H1 (cell line): ENCODE data around the gene XIRP1. TPM values are rescaled to one million over a fixed set of nuclear protein-coding genes. Genes with fewer than 3 reads are reported as not detected.

Experiments
- CTCF ChIA-PET: fragments of 300-600 bp; sonication (Branson Sonifier 250); formaldehyde crosslinking; loops from one replicate; lab custom pipeline; 2021; ENCODE audit not compliant: partially characterized antibody; lab: Charles Lee
- POLR2A ChIA-PET: fragments of 300-600 bp; sonication (Branson Sonifier 250); formaldehyde crosslinking; loops from one replicate; lab custom pipeline; 2021; ENCODE audit warnings: inconsistent platforms; ENCODE audit not compliant: partially characterized antibody; lab: Charles Lee
- DNase-seq, 2 experiments: peaks; one replicate each; pipeline versions ENCODE4 v3.0.0 to v3.0.0-alpha.2; 2010 to 2022; ENCODE audit warnings: low spot score in 2 of 2, low read depth in 1 of 2, mixed read lengths in 1 of 2
- FAIRE-seq: peaks from 2 replicates; lab custom pipeline; 2011; peaks lifted over from hg19 to GRCh38; lab: Jason Lieb, UNC
- H2AFZ ChIP-seq: 2 replicates; pipeline ENCODE4 v1.8.1; 2012; ENCODE audit warnings: low read length, inconsistent platforms
- H2AK5ac ChIP-seq: 2 replicates; pipeline ENCODE4 v1.6.1; 2013; ENCODE audit warnings: low read depth, low read length
- H2BK120ac ChIP-seq: replicated peaks from 2 replicates; pipeline ENCODE3; 2013; ENCODE audit warnings: low read depth, low read length, inconsistent platforms
- H2BK12ac ChIP-seq: 2 replicates; pipeline ENCODE4 v1.6.1; 2013; ENCODE audit warnings: low read depth, low read length
- H2BK15ac ChIP-seq: 2 replicates; pipeline ENCODE4 v1.6.1; 2013; ENCODE audit warnings: low read length
- H2BK20ac ChIP-seq: 2 replicates; pipeline ENCODE4 v1.6.1; 2013; ENCODE audit warnings: low read length
- H2BK5ac ChIP-seq: 2 replicates; pipeline ENCODE4 v1.6.1; 2013; ENCODE audit warnings: low read depth, low read length
- H3K14ac ChIP-seq: 2 replicates; pipeline ENCODE4 v1.6.1; 2013; ENCODE audit warnings: inconsistent platforms; ENCODE audit not compliant: insufficient read length
- H3K18ac ChIP-seq: 2 replicates; pipeline ENCODE4 v1.6.1; 2013; ENCODE audit warnings: low read length; ENCODE audit errors: extremely low read depth
- H3K23ac ChIP-seq: 2 replicates; pipeline ENCODE4 v1.6.1; 2013; ENCODE audit warnings: inconsistent platforms; ENCODE audit not compliant: insufficient read length
- H3K23me2 ChIP-seq: 2 replicates; pipeline ENCODE4 v1.6.1; 2013; ENCODE audit warnings: low read depth, low read length
- H3K27ac ChIP-seq: 2 replicates; pipeline ENCODE4 v1.6.1; 2011; ENCODE audit warnings: low read depth, low read length, inconsistent platforms
- H3K27me3 ChIP-seq, 4 experiments: replicated peaks in 1 of 4; 1 replicate in 1 of 4; 2 replicates in 3 of 4; pipeline versions ENCODE4 v1.6.1 to v1.8.1; 2011 to 2013; ENCODE audit warnings: low read length in 3 of 4, mild to moderate bottlenecking in 3 of 4, inconsistent platforms in 2 of 4, mixed read lengths in 2 of 4, moderate library complexity in 1 of 4; ENCODE audit not compliant: control insufficient read depth in 3 of 4, insufficient read depth in 3 of 4; ENCODE audit errors: extremely low read depth in 1 of 4
- H3K36me3 ChIP-seq, 4 experiments: 2 replicates each; pipeline versions ENCODE4 v1.6.1 to v1.8.1; 2011 to 2013; ENCODE audit warnings: mild to moderate bottlenecking in 4 of 4, low read length in 3 of 4, moderate library complexity in 2 of 4, control low read depth in 1 of 4, inconsistent platforms in 1 of 4; ENCODE audit not compliant: insufficient read depth in 4 of 4, control insufficient read depth in 2 of 4
- H3K4ac ChIP-seq: replicated peaks from 2 replicates; pipeline ENCODE3; 2013; ENCODE audit warnings: low read length, low read depth, mixed read lengths, inconsistent platforms; ENCODE audit not compliant: insufficient read length
- H3K4me1 ChIP-seq, 4 experiments: replicated peaks in 1 of 4; 1 replicate in 1 of 4; 2 replicates in 3 of 4; pipeline versions ENCODE4 v1.6.1 to v1.8.1; 2011 to 2013; ENCODE audit warnings: low read length in 3 of 4, inconsistent platforms in 2 of 4, mixed read lengths in 1 of 4; ENCODE audit not compliant: insufficient read depth in 4 of 4, control insufficient read depth in 3 of 4
- H3K4me2 ChIP-seq, 2 experiments: 2 replicates each; pipeline versions ENCODE4 v1.6.1 to v1.8.1; 2011 to 2013; ENCODE audit warnings: low read depth in 2 of 2, low read length in 2 of 2, control low read depth in 1 of 2, inconsistent platforms in 1 of 2, mild to moderate bottlenecking in 1 of 2; ENCODE audit not compliant: insufficient read depth in 1 of 2
- H3K4me3 ChIP-seq, 4 experiments: fragments of 200-600, 300-600 bp in 1 of 4; sonication (generic), shearing (Covaris generic), sonication (Bioruptor Twin) in 1 of 4; 2 replicates each; pipeline versions ENCODE4 v1.5.1 to v1.8.1; 2011 to 2016; ENCODE audit warnings: low read length in 4 of 4, low read depth in 3 of 4, control low read depth in 2 of 4, inconsistent platforms in 2 of 4, mild to moderate bottlenecking in 2 of 4, mixed read lengths in 1 of 4, moderate library complexity in 1 of 4; ENCODE audit not compliant: insufficient read depth in 2 of 4; ENCODE audit errors: extremely low read depth in 1 of 4
- H3K56ac ChIP-seq: replicated peaks from 2 replicates; pipeline ENCODE3; 2013; ENCODE audit warnings: low read depth, mild to moderate bottlenecking, mixed read lengths, low read length, inconsistent platforms; ENCODE audit not compliant: insufficient read length
- H3K79me1 ChIP-seq: 2 replicates; pipeline ENCODE4 v1.6.1; 2013; ENCODE audit warnings: low read depth, low read length, control low read depth
- H3K79me2 ChIP-seq, 2 experiments: 2 replicates each; pipeline versions ENCODE4 v1.6.1 to v1.8.1; 2012 to 2013; ENCODE audit warnings: low read length in 2 of 2, mild to moderate bottlenecking in 2 of 2, inconsistent platforms in 1 of 2; ENCODE audit not compliant: insufficient read depth in 2 of 2, control insufficient read depth in 1 of 2
- H3K9ac ChIP-seq, 4 experiments: replicated peaks in 1 of 4; 1 replicate in 1 of 4; 2 replicates in 3 of 4; pipeline versions ENCODE4 v1.6.1 to v1.8.1; 2011 to 2013; ENCODE audit warnings: low read depth in 3 of 4, low read length in 3 of 4, control low read depth in 2 of 4, mild to moderate bottlenecking in 2 of 4, moderate library complexity in 2 of 4, inconsistent platforms in 1 of 4; ENCODE audit errors: extremely low read depth in 1 of 4
- H3K9me3 ChIP-seq, 2 experiments: 2 replicates each; pipeline versions ENCODE4 v1.6.1 to v1.8.1; 2012 to 2013; ENCODE audit warnings: mild to moderate bottlenecking in 2 of 2, moderate library complexity in 2 of 2, control low read depth in 1 of 2, inconsistent platforms in 1 of 2, low read depth in 1 of 2, low read length in 1 of 2, mixed read lengths in 1 of 2; ENCODE audit not compliant: insufficient read depth in 2 of 2
- H4K20me1 ChIP-seq, 2 experiments: replicated peaks in 1 of 2; 2 replicates each; pipeline versions ENCODE3 to v1.8.1; 2011 to 2013; ENCODE audit warnings: inconsistent platforms in 2 of 2, low read length in 2 of 2, mild to moderate bottlenecking in 1 of 2; ENCODE audit not compliant: insufficient read depth in 2 of 2, control insufficient read depth in 1 of 2
- H4K5ac ChIP-seq: 2 replicates; pipeline ENCODE4 v1.6.1; 2013; ENCODE audit warnings: low read length, low read depth, mixed read lengths, inconsistent platforms; ENCODE audit not compliant: insufficient read length
- H4K8ac ChIP-seq: 2 replicates; pipeline ENCODE4 v1.8.0; 2013; ENCODE audit warnings: mild to moderate bottlenecking, moderate library complexity, low read length, inconsistent platforms; ENCODE audit not compliant: insufficient read depth; ENCODE audit errors: extremely low read depth
- H4K91ac ChIP-seq: replicated peaks from 2 replicates; pipeline ENCODE3; 2013; ENCODE audit warnings: low read length, mixed read lengths, inconsistent platforms; ENCODE audit not compliant: insufficient read length
- EZH2 ChIP-seq: fragments of 200-600 bp; sonication (generic); IDR thresholded peaks from 2 replicates; pipeline ENCODE4 v1.7.1; 2012; ENCODE audit warnings: low read depth, mild to moderate bottlenecking, moderate library complexity, low read length, inconsistent platforms; ENCODE audit not compliant: severe bottlenecking
- MAX ChIP-seq: IDR thresholded peaks from 2 replicates; pipeline ENCODE4 v1.6.1; 2012; ENCODE audit warnings: inconsistent platforms
- TEAD4 ChIP-seq: IDR thresholded peaks from 2 replicates; pipeline ENCODE4 v1.6.1; 2012; ENCODE audit warnings: low read depth, low read length, inconsistent platforms, mixed read lengths
- WGBS, 2 experiments: shearing (Covaris generic) in 1 of 2; methylation state at CpG; one replicate each; pipeline versions ENCODE4 v1.1.6 to v1.1.7; 2013 to 2015; ENCODE audit warnings: low lambda C conversion rate in 2 of 2, mixed read lengths in 2 of 2, inconsistent platforms in 1 of 2, low coverage in 1 of 2, missing lambda C conversion rate in 1 of 2; ENCODE audit not compliant: insufficient replicate concordance in 2 of 2, insufficient coverage in 1 of 2, insufficient read length in 1 of 2; ENCODE audit errors: extremely low coverage in 1 of 2, missing lambda C conversion rate in 1 of 2; 5-methylcytosine and 5-hydroxymethylcytosine counted together
- polyA plus RNA-seq, 7 experiments: library from polyadenylated mRNA; depleted of rRNA in 3 of 7; stranded (reverse) in 5 of 7; unstranded in 2 of 7; fragments of >200 nt in 5 of 7; fragments of 200-250 nt in 2 of 7; gene quantifications; 1 replicate in 5 of 7; 2 replicates in 1 of 7; 4 replicates in 1 of 7; pipeline versions ENCODE4 v1.2.1 to v1.2.3, GENCODE V29; 2011 to 2013; ENCODE audit warnings: missing spikeins in 2 of 7, mixed read lengths in 2 of 7
- total RNA-seq: library from RNA; stranded (reverse); fragmentation: NEBNext Ultra II Directional; extraction: Animal tissue kit (Norgen Biotek cat#: 25700); gene quantifications from 2 replicates; pipeline ENCODE4 v1.2.1, GENCODE V29; 2021

The XIRP1 gene
- total and polyA plus RNA-seq, 2 of the 8 experiments (the other 6 are each of a cell fraction or from before 2014, with no cell fraction given), result not detected

DNA sequence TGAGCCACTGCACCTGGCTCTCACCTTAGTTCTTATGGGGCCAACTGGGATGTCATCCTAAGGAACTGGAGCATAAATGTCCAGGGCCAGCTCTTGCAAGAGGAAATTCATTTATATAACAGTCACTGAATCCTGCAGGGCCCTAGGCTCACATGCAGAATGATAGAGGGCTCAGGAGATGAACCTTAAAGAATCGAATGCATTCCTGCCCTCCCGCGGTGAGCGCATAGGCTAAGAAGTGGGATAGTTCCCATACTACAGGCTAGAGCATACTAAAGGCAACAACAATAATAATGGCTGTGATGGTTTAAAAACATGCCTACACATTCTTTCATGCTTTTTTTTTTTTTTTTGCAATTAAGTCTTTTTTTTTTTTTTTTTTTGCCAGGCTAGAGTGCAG is 21.9 kb downstream of the XIRP1 start:
- no peak overlapping the region for H4K91ac ChIP-seq
- no peaks in the 10 kb centered on the region for H3K36me3 ChIP-seq
- H3K27me3 ChIP-seq, result no peaks in the 10 kb centered on the region
- no peak overlapping the region for H2BK5ac ChIP-seq
- no peak for FAIRE-seq
- H3K18ac ChIP-seq, result no peak overlapping the region
- H3K79me2 ChIP-seq, result no peaks in the 10 kb centered on the region
- H3K14ac ChIP-seq, result no peak overlapping the region
- H2BK120ac ChIP-seq, result no peak overlapping the region
- H2AFZ ChIP-seq, result no peak overlapping the region
- H3K4me2 ChIP-seq, result peak overlapping the region; percentile 8 to 31; a peak in 1 of 4 replicates
- no peak for DNase-seq
- no peaks in the 10 kb centered on the region for H3K23me2 ChIP-seq
- WGBS, 2 experiments, result 58% methylated on average over 4 of the region's 4 CpGs; no CpG with 5 or more reads in 1 of the 2 experiments
- H3K27ac ChIP-seq, result no peak overlapping the region
- ChIA-PET POLR2A (interaction anchor here (0.7 to 1.5 kb wide), 3 partner anchors 10 to 20 kb away, joined by 3 read pairs; no protein-coding TSS in a partner anchor), CTCF (interaction anchor here (1.0 to 6.2 kb wide), 4 partner anchors 13 to 44 kb away, joined by 3 to 42 read pairs (median 6); no protein-coding TSS in a partner anchor)
- TF ChIP-seq MAX (no peak), TEAD4 (peak; percentile 93), EZH2 (no peak)
- no peak overlapping the region for H3K56ac ChIP-seq
- H4K8ac ChIP-seq, result no peak overlapping the region
- H3K4ac ChIP-seq, result no peak overlapping the region
- no peak overlapping the region for H3K23ac ChIP-seq
- H3K4me3 ChIP-seq, result no peak overlapping the region
- no peak overlapping the region for H2BK15ac ChIP-seq
- no peak overlapping the region for H4K5ac ChIP-seq
- 0 out of 2 replicates have a peak overlapping the region, but pooled peaks have one; percentile 43 for H2BK12ac ChIP-seq
- peak overlapping the region; percentile 83; the same call in 1 of the 2 replicates for H2AK5ac ChIP-seq
- H3K79me1 ChIP-seq, result no peaks in the 10 kb centered on the region
- peaks cover 0 to 11% (median 4%) of the 10 kb centered on the region in 4 experiments; a peak in 4 of 7 replicates for H3K4me1 ChIP-seq
- no peak overlapping the region for H2BK20ac ChIP-seq
- H4K20me1 ChIP-seq, result no peaks in the 10 kb centered on the region
- no peaks in the 10 kb centered on the region; a peak in 1 of 4 replicates for H3K9me3 ChIP-seq
- no peak overlapping the region for H3K9ac ChIP-seq
